SK-N-MC (cell line): ENCODE results near the gene TLR2.

Source experiments
- EZH2 ChIP-seq: fragments of 200-600 bp; sonication (generic); IDR thresholded peaks from one replicate; pipeline ENCODE4 v1.6.1; 2017; ENCODE audit warnings: antibody characterized with exemption
- POLR2AphosphoS5 ChIP-seq: IDR thresholded peaks from 2 replicates; pipeline ENCODE4 v1.6.1; 2012; ENCODE audit warnings: mild to moderate bottlenecking, low read depth, low read length, borderline replicate concordance

- TF ChIP-seq POLR2AphosphoS5 (no peak), EZH2 (no peak)
These were observed 38.0 kb downstream of the TLR2 start for GRCh38 chr4:153722036-153722435.
